Lower leg skin (tissue), 4 donors: Measurements from ENCODE around the gene EPO. TPM values are rescaled to one million over a fixed set of nuclear protein-coding genes. Genes with fewer than 3 reads are reported as not detected.
A peak's percentile ranks its signal among the peaks of the same experiment; 100 is the strongest.

ENCODE experiments used
- DNase-seq, 2 donors: peaks; one replicate each; pipeline ENCODE4 v3.0.0-alpha.2; 2019; ENCODE audit warnings: low spot score in 2 of 2
- H3K4me3 ChIP-seq: fragments of 200-600 bp; sonication (generic); 2 replicates; pipeline ENCODE4 v1.5.1; 2017; ENCODE audit warnings: mild to moderate bottlenecking, low read depth; ENCODE audit not compliant: poor library complexity, severe bottlenecking
- POLR2A ChIP-seq, 2 donors: fragments of 450-650 bp; IDR thresholded peaks; one replicate each; pipeline ENCODE4 v1.6.1; 2016 to 2017; ENCODE audit warnings: antibody characterized with exemption in 2 of 2, mild to moderate bottlenecking in 1 of 2, moderate library complexity in 1 of 2
- WGBS, 2 donors: methylation state at CpG; one replicate each; pipeline ENCODE4 v1.1.5; 2018; 5-methylcytosine and 5-hydroxymethylcytosine counted together
- intact Hi-C: fragments of 100-400 bp; cut with DNase I; formaldehyde crosslinking; loops from one replicate; pipeline ENCODE4 v1.15.0; 2023; ENCODE audit warnings: low total_unique reads
- total RNA-seq, 4 donors: library from RNA; depleted of rRNA; stranded (reverse); fragments of >200 nt; gene quantifications; one replicate each; pipeline ENCODE4 v1.1.0, GENCODE V29; 2016
- TF ChIP-seq, protein P1 (sequence below), 3 donors: fragments of 450-650 bp; IDR thresholded peaks; one replicate each; pipeline ENCODE4 v1.5.1; 2016; ENCODE audit warnings: antibody characterized with exemption in 3 of 3, mild to moderate bottlenecking in 3 of 3, moderate library complexity in 2 of 3

Gene EPO
- total RNA-seq, 4 donors from 2014 or later: 0.17 to 0.25 TPM; not detected in 2

GRCh38 chr7:100679129-100679926 is 40.9 kb upstream of the EPO start:
- WGBS, 2 donors: 71% methylated on average over 13 of the region's 13 CpGs
- intact Hi-C loops: no loop called here
- no peak overlapping the region for H3K4me3 ChIP-seq
- DNase-seq: peak in 1 of 2 donors; percentile 88
- no peak for TF ChIP-seq POLR2A (IDR thresholded peaks at IDR 0.05)
- TF ChIP-seq, protein P1, sequence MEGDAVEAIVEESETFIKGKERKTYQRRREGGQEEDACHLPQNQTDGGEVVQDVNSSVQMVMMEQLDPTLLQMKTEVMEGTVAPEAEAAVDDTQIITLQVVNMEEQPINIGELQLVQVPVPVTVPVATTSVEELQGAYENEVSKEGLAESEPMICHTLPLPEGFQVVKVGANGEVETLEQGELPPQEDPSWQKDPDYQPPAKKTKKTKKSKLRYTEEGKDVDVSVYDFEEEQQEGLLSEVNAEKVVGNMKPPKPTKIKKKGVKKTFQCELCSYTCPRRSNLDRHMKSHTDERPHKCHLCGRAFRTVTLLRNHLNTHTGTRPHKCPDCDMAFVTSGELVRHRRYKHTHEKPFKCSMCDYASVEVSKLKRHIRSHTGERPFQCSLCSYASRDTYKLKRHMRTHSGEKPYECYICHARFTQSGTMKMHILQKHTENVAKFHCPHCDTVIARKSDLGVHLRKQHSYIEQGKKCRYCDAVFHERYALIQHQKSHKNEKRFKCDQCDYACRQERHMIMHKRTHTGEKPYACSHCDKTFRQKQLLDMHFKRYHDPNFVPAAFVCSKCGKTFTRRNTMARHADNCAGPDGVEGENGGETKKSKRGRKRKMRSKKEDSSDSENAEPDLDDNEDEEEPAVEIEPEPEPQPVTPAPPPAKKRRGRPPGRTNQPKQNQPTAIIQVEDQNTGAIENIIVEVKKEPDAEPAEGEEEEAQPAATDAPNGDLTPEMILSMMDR (IDR thresholded peaks at IDR 0.05): no peak

DNA sequence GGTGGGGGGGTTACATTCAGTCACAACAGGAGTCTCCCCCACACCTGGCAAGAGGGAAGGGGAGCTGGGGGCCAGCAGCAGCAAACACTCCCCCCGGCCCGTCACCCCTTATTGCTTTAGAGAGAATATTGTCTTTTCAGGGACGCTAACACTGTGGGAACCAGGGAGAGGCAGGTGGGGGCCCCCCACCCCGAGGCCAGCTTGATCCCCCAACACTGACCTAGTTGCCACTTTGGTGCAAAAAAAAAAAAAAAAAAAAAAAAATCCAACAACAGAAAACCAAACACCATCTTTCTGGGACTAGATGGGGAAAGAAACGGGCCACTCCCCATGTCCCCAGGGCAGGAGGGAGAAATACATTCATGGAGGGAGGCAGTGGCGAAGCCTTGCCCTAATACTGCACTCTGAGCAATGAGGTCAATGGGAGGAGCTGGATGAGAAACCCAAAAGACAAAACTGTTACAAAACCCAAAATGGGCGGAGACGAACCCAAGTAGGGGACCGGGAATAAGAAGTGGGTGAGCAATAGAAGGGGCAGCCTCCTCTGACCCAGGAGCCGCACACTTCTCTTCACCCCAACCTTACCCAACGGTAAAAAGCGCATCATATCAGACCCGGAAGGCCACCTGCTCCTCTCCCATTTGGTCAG is 40.2 kb upstream of the EPO start:
- WGBS, 2 donors: 49 to 56% methylated on average over 13 of the region's 13 CpGs
- peak; percentile 75 to 90 for DNase-seq
- H3K4me3 ChIP-seq: no peak overlapping the region
- intact Hi-C loops: no loop called here
- TF ChIP-seq POLR2A (IDR thresholded peaks at IDR 0.05): no peak
- TF ChIP-seq, protein P1 (IDR thresholded peaks at IDR 0.05): no peak

DNA sequence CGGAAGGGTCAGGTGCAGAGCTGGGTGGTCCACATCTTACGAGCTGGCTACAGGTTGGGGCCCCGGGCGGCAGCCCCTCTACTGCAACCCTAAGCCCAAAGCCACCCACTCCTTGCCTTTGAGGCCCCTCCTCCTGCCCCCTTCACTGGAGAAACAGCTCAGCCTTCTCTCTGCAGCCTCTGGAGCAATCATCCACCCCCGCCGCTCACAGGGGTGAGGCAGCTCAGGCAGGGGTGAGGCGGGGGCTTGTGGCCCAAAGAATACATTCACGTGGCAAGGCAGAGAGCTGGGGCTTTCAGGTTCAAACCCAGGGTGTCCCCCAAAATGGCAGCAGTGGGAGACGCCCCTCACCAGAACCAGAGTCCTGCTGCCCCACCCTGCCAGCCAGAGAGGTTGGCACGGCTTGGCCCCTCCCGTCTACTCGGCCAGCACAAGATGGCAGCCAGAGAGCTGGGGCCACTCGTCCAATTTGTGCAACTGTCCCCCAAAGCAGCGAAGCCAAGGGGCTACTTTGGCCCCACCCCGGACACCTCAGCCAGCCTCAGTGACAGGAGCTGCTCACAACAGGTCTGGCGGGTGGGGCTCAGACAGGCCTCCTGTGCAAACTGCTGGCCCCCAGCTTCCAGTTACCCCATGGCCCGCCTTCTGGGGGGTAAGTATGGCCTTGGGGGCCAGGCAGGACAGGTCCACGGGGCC is 39.5 kb upstream of the EPO start:
- intact Hi-C loops: no loop called here
- no peak overlapping the region for H3K4me3 ChIP-seq
- 66 to 74% methylated on average over 17 to 18 of the region's 18 CpGs for WGBS, 2 donors
- DNase-seq: peak in 1 of 2 donors; percentile 87
- TF ChIP-seq, protein P1 (IDR thresholded peaks at IDR 0.05): no peak
- no peak for TF ChIP-seq POLR2A (IDR thresholded peaks at IDR 0.05)

DNA sequence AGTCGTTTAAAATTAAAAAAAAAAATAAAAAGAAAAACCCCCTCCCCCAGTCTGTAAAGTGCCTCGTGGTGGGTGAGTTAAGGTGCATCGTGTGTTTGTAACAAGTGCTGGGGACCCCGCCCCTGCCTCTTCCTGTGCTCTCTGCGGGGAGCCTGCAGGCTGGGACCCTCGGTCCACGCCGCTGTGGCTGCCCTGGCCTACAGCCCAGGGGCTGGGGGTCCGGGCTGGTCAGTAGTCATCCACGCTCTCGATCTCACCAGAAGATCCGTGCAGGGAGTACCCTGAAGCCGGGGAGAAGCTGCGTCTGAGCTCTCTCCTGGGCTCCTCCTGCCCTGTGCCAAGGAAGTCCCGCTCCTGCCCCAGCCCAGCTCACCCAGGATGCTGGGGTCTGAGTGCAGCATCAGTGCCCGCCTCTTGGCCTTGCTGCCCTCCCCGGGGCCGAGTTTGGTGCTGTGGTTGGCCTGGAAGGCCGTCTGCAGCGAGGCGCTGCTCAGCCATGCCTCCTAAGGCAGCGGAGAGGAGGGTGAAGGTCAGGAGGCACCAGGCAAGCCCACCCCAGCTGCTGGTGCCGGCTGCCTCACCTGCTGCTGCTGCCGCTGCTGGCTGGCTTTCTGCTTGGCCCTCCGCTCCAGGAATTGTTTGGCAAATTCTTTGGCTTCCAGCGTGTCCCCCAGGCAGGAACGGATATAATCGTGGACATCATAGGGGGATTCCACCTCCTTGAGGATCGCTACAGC is 38.6 kb upstream of the EPO start:
- intact Hi-C loops: no loop called here
- 81% methylated on average over 28 to 29 of the region's 29 CpGs for WGBS, 2 donors
- no peak overlapping the region for H3K4me3 ChIP-seq
- peak in 1 of 2 donors; percentile 82 for DNase-seq
- TF ChIP-seq POLR2A (IDR thresholded peaks at IDR 0.05): no peak
- TF ChIP-seq, protein P1 (IDR thresholded peaks at IDR 0.05): no peak

DNA sequence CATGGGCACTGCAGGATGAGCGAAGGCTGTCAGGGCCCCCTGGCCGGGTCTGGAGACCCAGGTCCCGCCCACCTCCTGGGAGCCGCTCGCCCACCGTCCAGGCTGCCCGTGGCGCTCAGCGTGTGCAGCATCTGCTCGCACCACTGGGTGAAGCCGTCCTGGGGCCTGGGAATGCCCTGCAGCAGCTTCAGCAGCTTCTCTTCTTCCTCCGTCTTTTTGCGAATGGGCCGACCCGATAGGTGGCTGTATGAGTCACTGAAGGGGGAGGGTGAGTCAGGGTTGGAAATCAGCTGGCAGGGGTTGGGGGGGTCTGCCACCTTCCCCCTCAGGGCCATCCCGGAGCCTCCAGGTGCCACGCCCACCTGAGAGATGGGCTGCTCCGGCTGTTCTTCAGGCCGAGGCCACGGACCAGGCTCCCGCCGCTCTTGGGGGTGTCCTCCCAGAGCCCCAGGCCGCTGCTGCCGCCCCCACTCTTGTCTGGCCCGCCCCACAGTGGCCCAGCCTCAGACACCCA is 38.0 kb upstream of the EPO start:
- no peak overlapping the region for H3K4me3 ChIP-seq
- TF ChIP-seq, protein P1 (IDR thresholded peaks at IDR 0.05): no peak
- TF ChIP-seq POLR2A (IDR thresholded peaks at IDR 0.05): no peak
- WGBS, 2 donors: 68 to 76% methylated on average over 12 to 17 of the region's 25 CpGs
- intact Hi-C loops: no loop called here
- peak in 1 of 2 donors; percentile 80 for DNase-seq
